ENCODE data around the gene GALNT14.

DNA sequence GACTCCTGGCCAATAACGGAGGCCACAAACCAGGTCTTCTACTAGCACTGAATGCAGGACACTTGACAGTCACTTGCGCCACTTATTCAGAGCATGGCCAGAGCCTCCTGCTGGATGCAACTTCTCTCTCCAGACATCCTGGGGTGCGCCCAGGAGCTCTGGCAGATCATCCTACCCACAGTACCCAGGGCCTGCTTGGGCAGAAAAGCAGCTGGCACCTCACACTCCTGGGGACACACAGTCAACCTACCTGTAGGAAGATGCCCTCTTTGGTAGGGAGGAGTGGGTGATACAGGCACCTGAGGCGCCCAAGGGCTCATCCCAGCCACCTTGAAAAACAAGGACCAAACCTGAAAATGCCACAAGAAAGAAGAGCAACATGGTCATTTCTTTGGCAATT lies 13.3 kb downstream of the GALNT14 start:
- TF ChIP-seq, protein P1, sequence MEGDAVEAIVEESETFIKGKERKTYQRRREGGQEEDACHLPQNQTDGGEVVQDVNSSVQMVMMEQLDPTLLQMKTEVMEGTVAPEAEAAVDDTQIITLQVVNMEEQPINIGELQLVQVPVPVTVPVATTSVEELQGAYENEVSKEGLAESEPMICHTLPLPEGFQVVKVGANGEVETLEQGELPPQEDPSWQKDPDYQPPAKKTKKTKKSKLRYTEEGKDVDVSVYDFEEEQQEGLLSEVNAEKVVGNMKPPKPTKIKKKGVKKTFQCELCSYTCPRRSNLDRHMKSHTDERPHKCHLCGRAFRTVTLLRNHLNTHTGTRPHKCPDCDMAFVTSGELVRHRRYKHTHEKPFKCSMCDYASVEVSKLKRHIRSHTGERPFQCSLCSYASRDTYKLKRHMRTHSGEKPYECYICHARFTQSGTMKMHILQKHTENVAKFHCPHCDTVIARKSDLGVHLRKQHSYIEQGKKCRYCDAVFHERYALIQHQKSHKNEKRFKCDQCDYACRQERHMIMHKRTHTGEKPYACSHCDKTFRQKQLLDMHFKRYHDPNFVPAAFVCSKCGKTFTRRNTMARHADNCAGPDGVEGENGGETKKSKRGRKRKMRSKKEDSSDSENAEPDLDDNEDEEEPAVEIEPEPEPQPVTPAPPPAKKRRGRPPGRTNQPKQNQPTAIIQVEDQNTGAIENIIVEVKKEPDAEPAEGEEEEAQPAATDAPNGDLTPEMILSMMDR (IDR thresholded peaks at IDR 0.05), result no peak
- no peak for TF ChIP-seq EZH2 (IDR thresholded peaks at IDR 0.05)
